NOMO-1 treated with dmso at 0.1 percent for 144 hours (cell line): Measurements from ENCODE around the gene GPC2.

Experiments used
- DNase-seq: peaks from one replicate; lab custom pipeline; 2025; ENCODE audit not compliant: unreplicated experiment; lab: John Stamatoyannopoulos, UW

The GPC2 gene

DNA sequence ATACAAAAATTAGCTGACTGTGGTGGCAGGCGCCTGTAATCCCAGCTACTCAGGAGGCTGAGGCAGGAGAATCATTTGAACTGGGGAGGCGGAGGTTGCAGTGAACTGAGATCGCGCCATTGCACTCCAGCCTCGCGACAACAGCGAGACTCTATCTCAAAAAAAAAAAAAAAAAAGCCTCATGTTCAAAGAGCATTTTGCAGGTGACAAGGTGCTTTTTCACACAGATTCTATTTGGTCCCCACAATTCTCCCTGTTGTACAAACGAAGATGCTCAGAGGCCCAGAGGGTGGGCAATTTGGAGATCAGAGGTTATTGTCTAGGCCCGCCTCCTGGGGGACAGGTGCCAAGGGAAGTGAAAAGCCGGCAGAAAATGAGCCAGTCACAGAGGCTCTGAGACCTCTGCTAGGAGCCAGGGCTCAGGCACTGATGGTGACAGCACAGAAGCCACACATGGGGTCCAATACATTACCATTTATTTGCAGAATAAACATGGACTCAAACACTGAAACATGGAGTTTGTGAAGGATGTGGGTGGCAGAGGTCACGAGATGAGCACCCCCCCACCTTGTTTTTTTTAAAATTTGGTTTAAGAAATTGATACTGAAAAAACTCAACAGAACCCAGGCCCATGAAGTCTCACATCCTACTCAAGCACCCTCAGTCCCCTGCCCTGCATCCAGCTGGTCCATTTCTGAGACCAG lies 7.9 kb downstream of the GPC2 start:
- no peak for DNase-seq

DNA sequence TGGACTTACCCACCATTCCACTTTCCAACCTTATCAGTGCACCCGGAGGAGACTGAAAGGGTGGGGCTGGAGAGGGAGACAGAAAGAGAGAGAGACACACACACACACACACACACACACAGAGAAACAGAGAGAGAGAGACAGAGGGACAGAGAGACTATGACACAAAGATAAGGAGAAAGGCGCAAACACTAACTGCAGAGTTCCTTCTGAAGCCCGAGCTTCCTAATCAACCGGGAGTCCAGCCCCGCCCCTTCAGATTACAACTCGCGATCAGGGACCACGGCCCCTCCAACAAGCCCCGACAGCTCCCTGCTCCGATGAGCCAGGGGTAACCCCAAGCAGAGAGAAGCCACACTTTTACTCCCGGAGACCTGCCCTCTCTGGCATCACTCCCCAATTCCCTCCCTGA lies 9.3 kb downstream of the GPC2 start:
- DNase-seq = no peak

DNA sequence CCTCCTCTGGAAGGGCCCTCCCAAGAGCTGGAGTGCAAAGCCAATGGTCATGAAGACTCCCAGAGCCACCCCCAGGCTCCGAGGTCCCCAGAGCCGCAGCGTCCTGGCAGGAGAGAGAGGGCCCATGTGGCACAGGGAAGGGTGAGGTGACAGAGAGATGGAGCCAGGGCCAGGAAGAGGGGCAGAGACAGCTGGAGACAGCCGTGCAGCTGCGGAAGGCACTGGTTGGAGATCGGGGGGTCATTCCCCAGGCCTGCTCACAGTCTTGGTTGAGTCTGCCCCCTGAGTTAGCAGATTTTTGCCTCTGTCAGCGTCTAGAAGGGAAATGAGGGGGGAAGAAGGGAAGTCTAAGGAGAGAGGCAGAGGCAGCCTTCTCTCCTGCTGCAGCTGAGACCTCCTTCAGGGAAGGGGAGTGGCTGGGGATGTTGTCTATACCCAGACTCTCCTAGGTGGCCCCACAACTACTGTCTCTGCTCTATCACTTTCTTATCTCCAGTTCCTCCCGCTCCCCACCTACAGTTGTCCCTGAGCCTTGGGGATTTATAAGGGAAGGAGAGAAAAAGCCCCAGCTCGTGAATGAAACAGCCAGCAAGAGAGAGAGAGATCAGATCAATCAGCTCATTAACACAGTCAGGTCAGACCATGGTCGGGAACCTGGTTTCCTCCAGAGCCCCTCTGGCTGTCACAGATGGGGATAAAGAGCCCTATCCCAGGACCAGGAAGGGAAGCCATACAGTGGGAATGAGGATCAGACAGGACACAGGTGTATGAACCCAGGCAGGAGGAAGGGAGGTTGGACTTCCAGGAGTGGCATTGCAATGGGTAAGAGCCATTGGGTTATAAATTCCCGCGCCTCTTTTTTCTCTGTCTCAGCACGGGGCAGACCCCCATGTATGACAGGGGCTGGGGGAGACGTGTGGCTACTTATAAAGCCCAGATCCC lies 9.9 kb downstream of the GPC2 start:
- DNase-seq = no peak

DNA sequence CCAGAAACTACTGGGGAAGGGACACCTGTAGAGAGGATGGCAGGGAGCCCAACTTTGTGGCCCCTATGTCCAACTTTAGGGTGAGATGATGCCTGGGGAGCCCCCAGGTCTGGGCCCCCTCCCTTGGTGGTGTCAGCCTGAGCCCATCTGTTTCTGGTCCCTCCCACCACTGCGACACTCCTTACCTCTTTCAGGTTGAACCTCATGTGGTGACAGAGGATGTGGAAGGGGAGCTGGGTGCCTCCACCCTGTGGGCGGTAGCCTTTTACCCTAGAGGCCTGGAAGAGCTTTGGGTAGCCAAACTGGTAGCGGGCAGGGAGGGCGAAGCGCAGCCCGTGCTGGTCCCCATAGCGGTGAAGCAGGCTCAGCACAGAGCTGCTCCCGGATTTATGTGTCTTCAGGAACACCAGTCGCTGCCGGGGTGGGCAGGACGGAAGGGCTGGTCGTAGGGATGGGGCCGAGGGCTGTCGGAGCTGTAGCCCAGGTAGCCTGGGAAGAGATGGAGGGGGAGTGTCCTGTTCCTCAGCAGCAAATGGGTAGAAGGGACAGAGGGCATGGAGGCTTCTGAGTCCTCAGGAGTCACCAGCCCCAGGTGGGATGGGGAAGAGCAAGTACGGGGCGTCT lies 10.8 kb downstream of the GPC2 start:
- no peak for DNase-seq

DNA sequence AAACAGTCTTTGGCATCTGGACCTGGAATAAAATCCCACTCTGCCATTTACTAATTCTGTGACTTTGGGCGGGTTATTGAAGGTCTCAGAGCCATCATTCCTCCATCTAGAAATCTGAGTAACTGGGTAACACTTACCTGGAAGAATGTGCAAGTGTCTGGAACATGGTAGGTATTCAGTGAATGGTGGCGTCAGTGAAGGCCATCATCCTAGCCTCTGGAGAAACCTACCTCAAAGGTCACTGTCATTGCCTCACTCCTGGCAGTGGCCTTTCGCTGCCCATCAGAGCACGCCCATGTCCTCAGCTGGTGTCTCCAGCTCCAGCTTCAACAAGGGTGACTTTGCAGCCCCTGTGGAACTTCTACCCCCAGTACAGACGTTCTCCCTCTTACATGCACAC lies 13.3 kb downstream of the GPC2 start:
- no peak for DNase-seq

DNA sequence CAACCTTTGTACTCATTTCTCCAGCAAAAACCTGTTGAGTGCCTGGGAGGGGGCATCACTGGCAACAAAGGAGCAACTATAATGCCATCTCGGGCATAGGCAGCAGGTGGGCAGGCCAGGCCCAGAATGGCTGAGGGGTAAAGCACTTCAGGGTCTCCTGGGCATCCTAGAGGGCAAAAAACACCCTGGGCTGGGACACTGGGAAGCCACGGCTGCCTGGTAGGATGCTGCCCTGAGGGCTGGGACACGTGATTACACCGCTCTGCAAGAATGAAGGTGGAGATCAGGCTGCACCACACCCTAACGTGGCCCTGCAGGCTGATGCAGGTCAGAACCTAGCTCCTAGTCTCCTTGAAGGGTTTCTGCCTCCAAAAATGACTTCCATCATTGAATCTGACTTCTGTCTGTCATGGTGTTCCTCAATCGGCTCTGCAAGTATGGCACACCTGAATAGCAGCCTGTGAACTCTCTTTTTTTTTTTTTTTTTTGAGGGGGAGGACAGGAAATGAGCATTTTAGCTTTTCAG lies 14.1 kb downstream of the GPC2 start:
- no peak for DNase-seq

DNA sequence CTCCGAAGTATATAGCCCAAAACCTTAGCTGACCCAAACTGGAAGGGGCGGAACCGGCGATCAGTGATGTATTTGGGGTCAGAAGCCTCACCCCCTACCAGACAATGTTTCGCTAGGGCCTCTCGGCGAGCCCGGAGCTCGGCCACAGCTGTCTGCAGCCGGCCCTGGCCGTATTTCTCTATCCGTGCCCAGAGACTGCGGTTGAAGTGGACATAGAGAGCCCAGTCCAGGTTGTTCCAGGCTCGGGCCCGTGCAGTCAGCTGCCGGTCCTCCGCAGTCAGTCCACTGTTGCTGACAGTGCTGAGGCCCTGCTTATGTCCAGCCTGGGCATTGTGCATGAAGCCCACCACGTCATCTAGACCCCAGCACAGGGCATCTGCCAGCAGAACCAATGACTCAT lies 17.1 kb downstream of the GPC2 start:
- DNase-seq = no peak

DNA sequence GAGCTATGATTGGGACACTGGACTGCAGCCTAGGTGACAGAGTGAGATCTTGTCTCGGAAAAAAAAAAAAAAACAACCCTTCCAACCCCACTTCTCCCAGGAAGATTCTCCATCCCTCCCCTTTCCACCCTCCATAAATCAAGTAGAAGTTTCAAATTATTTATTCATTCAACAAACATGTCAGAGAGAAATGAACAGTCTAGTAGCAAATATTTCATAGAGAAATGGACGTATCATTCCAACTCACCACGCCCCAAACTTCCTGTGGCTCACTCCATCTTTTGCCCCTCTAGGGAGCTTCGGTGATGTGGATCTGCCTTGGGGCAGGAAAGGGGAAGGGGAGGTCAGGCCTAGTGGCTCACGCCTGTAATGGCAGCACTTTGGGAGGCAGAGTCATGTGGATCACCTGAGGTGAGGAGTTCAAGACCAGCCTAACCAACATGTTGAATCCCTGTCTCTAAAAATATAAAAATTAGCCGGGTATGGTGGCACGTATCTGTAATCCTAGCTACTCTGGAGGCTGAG lies 18.0 kb downstream of the GPC2 start:
- DNase-seq = no peak

DNA sequence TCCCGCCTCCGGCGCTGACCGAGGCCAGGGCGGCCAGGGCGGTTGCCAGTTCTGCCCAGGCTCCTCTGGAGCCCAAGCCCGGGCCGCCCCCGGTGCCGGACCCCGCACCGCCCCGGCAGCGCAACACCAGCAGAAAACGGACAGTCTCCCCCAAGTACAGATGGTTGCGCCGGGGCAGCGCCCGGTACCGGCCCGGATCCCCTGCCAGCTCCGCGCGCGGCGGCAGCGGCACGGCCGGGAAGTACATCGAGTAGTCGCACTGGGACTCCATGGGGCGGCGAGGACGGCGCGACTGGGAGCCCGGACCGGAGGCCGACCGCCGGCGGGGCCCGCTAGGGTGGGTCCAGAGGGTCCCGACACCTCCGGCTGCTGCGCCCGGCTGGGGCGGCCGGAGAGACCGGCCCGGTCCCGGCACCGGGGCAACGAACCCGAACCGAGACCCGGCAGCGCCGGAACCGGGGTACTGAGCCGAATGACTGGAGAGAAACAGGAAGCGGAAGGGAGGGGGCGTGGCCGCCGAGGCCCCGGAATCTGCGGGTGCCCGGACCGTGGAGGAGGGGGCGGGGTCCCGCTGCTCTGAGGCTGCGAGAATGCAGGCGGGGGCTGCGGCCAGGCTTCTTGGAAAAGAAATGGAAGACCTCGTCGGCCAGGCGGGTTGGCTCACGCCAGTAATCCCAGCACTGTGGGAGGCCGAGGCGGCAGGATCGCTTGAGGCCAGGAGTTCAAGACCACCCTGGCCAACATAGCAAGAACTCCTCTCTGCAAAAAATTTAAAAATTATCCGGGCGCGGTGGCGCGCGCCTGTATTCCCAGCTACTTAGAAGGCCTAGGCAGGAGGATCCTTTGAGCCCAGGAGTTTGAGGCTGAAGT lies 18.7 kb downstream of the GPC2 start, which contains the start of gene TRAPPC14:
TSS of gene TRAPPC14 (minus strand) at position 495 of the 870 bp plus-strand sequence. CDS start at position 271, 224 bp downstream.
- peak; percentile 82 for DNase-seq

DNA sequence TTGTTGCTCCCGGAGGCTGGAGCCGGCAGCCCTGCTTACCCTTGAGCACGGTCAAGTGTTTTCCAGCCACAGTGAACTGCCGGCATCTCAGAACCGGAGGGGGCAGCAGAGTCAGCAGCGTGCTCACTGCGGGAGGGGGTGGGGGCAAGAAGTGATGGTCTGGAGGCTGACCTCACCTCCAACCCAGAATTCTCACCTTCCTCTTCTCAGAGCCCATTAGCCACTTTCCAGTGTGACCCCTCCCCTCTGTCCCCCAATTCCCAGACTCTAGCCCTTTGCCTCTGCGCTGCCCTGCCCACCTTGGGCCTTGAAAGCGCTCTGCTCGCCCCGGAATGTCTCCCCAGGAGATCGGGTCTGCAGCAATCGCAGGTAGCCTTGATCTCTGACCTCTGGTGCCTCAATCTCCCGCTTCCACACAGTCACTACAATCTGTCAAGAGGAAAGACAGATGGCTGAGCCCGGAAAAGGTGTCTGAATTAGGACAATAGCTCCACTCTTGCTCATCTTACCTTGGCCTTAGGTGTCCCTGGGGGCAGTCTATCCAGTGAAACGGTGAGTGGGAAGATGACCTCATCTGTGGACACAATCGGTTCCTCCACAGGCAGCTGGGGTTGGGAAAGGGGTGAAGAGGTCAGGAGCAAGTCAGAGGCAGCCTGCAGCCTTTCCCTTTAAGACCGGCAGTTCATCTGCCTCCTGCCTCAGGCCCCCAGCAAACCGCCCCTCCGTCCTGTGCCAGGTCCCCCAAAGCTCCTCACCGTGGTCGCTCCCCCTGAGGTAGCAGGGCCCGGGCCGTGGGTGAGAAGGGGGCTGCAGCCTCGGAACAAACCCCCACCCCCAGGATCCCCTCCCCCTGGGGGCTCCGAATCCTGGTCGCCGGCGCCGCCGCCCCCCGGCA lies 19.6 kb downstream of the GPC2 start:
- DNase-seq = no peak

DNA sequence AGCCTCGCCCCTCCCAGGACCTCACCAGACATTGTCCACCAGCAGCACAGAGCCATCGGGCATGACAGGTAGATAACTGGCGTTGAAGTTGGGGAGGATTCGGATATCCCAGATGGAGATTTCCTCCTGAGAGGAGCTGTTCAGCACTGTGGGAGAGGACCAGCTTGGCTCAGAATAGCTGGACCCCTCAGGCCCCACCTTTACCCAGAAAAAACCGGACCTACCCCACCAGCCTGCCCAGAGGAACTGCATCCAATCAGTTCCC lies 20.2 kb downstream of the GPC2 start:
- no peak for DNase-seq

DNA sequence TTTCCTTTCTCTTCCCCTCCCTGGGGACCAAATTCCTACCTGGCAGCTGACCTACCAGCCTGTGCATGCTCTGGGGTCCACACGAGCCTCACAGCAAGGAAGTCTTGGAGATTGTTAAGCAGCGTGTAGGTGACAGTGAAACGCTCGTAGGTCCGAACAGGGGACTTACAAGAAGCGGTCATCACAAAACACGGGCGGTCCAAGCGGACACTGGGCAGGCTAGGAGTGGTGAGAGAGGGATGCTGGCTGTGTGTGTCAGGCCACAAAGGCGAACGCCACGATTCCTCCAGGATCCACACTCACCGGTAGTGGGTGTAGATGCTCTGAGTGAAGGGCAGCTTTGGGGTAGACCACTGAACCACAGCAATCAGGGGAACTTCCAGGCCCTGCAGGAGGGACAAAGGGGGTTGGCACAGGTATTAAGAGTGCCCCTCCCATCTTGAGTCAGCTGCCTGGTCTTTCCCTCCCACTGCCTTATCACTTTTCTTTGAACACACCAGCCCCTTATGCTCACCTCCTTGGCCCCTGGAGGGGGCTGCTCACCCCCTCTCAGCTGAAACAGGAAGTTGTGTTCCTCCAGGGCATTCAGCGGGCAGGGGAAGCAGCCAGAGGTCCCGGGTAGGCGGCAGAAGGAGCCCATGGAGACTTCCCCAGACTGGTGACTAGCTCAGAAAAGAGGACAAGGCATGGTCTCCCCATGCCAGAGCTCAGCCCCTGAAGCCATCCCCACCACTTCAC lies 20.7 kb downstream of the GPC2 start:
- DNase-seq = peak; percentile 13

DNA sequence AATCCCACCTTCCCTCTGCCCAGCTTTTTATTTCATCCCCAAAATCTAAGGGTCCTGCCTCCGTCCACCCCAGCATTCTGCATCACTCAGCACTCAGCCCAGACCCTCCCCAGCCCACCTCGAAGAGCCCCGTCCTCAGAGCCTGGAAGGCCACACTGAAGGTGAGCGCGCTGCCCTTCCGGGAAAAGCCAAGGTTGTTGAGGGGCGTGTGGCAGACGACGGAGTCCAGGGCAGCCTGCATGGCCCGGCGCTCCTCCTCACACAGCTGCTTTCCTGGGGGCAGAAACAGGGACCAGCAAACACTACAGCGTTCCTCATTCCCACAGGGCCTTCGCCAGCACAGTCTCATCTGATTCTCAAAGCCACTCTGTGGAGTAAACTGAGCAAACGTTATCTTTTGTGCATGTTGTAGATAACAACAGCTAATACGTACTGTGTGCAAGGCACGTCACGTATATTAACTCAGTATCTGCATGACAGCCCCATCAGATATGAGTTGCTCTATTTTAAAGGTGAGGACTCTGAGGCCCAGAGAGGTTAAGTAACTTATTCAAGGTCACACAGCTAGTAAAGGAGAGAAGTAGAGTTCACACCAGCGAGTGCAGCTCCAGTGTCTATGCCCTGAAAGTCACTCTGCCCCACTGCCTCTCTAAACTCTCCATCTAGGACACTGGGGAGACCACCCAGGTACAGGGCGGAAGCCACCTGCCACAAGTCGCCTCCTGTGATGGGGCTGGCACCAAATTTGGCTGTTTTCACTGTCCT lies 21.4 kb downstream of the GPC2 start:
- no peak for DNase-seq

DNA sequence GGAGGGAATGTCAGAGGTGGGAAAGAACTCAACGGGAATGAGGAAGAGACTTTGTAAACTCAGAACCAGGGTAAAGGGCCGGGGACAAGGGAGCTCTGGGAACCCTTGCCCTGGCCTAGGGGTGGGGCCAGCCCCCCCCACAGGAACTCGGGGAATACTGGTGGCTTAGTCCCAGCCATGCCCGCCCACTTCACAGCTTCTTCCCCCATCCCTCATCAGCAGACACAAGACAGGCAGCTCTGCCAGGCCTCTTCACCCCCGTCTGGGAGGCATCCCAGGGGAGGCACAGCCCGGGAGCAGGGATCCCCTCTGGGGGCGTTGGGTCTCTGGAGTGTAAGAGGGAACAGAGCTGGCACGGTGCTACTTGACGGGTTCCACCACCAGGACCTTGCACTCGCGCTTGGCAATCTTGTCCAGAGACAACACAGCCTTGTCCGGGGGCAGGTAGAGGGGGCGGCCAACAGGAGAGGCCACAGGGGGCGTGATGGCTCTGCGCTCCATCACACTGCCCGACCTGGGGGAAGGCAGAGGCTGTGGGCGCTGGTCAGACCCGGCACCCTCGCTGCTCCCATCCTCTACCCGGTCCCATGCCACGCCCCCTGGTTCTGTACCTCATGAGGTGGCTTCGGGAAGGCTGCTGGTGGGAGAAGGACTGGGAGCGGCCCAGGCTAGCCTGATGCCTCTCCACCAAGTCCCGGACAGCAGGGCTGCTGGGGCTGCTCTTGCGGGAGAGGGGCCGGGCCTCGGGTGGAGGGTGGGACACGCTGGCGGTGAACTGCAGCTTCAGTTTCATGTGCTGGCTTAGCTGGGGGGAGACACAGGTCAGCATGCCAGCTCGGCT lies 22.3 kb downstream of the GPC2 start:
- DNase-seq = no peak

DNA sequence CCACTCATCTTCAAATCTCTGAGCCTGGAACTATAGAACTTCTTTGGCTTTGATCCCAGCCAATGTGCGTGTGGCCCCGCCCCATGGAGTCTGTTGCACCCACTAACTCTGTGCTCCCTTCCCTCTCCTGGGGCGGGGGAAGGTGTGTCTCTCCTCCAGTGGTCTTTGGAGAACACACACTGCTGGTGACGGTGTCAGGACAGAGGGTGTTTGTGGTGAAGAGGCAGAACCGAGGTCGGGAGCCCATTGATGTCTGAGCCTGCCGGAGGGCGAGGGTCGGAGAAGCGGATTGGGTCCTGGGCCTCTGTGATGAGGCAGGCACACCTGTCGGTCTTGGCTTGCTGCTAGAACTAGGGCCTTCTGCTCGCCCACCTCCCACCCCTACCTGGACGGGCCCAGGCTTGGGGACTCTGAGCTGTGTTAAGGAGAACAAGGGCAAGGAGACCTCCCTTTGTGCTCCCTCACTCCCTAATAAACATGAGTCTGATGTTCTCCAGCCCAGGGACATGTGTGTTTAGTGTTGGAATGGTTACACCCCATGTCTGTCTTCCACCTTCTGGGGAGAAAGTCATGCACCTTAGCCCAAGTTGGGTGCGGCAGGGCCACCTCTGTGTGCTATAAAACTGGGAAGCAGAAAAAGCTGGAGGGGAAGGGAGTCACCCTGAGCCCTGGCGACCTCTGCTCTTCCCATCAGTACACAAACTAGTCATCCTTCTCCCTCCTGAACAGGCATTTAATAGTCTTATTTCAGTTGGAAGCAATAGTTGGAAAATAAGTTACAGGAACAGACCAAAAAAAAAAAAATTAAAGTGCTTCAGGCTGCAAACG lies 23.3 kb downstream of the GPC2 start:
- no peak for DNase-seq

DNA sequence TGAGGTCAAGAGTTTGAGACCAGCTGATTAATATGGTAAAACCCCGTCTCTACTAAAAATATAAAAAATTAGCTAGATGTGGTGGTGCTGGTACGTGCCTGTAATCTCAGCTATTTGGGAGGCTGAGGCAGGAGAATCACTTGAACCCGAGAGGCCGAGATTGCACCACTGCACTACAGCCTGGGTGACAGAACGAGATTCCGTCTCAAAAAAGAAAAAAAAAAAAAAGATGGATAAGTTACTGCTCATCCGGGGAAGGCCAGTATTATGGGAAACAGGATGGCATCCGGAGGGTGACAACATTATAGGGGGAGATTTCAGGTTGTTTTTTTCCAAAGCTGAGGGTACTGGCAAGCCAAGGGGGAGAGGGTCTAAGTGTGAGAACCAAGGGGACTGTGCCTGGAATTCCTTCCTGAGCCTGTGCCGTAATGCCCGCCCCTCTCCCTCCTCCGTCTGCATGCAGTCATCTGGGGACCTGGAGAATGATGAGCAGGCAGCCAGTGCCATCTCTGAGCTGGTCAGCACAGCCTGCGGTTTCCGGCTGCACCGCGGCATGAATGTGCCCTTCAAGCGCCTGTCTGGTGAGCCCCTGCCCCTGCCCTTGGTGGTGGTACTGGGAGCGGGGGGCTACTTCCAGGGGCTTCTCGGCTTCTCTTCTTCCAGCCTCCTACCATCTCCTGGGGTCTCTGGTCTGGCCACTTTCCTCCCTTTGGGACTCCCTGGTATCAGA lies 24.1 kb downstream of the GPC2 start:
- DNase-seq = no peak
